HG02623 (cell line): ENCODE measurements around the gene TBC1D22A.

Source experiments
- ATAC-seq: cut with Tn5 transposase; IDR thresholded peaks from one replicate; pipeline ENCODE4 v1.9.1; 2021; ENCODE audit warnings: moderate library complexity; ENCODE audit not compliant: unreplicated experiment

The TBC1D22A gene

DNA sequence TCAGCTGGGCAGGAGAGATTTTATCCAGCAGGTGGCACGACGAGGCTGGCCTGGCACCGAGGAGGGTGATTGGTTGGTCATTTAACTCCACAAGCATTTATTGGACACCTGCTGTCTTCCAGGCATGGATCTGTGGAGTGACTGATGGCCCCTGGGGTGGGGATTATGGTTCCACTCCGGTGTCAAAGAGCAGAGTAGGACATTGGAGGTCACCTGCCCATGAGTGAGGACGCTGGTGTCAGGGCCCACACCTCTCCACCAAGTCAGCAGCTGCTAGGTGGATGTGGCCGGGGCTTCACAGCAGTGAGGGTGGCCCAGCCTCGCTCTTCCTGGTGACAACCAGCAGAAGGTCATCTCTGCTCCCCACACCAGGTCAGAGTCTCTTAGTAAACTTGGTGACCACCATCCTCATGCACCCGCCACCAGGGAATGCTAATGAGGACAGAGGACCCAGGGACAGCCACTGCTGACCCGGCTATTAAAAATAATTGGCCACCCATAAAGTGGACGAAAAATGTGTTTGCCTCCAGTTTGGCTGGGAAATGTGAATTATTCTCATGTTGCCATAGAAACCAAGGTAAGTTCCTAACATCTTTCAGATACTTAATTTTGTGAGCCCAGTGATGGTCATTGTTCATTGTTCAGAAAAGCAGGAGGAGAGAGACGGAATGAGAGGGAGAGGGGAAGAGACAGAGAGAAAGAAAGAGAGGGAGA, 428.7 kb downstream of the TBC1D22A start:
- ATAC-seq = no peak

DNA sequence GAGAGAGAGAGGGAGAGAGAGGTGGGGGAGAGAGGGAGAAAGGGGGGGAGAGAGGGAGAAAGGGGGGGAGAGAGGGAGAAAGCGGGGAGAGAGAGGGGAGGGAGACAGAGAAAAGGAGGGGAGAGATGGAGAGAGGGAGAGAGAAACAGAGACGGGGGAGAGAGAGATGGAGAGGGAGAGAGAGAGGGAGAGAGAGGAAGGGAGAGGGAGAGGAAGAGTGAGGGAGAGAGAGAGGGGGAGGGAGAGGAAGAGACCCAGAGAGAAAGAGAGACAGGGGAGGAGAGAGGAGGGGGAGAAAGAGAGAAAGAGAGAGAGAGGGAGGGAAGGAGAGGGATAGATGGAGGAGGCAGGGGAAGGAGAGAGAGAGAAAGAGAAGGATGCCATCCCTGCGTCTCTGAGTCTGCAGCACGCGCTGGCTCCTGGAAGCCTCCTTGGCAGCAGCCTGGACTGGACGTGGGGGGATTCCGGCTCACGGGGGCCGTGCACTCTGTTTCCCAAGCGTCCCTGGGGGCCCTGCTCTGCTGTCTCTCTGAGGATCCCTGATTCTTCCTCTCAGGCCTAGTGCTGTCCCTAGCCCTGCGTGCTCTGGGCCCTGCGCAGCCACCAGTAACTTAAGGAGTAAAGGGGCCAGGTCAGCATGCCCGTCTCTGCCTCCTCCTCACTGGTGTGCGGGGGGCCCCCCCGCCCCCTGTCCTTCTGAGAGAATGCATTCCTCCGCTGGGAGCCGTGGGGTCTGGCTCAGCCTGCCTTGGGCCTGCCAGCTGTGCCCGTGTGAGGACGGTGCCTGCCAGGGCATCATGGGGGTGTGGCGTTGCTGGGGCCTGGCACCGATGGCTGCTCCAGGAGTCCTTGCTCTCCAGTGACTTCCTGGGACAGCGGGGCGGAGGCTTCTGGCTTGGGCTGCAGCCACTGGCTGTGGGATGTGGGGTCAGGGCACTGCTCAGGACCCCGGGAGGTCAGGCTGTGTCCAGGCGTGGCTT, 429.5 kb downstream of the TBC1D22A start:
- no peak for ATAC-seq

DNA sequence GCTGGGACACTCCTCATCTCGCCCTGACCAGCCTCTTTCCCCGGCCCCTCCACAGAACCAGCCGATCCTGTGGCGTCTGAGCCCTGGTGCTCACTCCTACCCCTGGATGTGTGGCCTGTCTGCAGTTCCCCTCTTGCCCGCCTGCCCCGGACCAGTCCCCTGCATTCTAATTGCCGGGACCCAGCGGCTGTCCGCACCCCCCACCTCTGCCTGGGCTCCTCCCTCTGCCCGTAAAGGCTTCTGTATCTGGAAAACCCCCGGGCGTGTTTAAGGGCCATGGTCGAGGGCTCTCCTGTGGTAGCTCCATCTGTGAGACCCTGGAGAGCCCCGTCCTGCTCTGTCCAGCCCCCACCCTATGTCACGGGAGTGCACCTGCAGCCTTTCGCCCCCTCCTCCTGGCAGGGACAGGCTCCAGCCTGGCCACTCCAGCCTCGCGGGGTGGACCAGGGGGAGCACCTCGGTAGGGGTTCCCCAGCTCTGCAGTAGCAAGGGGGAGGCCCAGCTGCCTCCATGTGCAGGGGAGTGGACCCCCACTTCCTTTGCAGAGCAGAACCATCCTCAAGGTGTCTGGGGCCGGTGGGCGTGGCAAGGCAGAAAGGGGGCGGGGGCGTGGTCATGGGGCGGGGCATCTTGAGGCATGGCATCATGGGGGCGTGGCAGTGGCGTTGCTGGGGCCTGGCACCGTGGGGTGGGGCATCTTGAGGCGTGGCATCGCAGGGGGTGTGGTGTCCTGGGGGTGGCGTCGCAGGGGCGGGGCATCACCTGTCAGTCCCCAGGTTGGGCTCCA, 430.4 kb downstream of the TBC1D22A start:
- ATAC-seq = no peak

DNA sequence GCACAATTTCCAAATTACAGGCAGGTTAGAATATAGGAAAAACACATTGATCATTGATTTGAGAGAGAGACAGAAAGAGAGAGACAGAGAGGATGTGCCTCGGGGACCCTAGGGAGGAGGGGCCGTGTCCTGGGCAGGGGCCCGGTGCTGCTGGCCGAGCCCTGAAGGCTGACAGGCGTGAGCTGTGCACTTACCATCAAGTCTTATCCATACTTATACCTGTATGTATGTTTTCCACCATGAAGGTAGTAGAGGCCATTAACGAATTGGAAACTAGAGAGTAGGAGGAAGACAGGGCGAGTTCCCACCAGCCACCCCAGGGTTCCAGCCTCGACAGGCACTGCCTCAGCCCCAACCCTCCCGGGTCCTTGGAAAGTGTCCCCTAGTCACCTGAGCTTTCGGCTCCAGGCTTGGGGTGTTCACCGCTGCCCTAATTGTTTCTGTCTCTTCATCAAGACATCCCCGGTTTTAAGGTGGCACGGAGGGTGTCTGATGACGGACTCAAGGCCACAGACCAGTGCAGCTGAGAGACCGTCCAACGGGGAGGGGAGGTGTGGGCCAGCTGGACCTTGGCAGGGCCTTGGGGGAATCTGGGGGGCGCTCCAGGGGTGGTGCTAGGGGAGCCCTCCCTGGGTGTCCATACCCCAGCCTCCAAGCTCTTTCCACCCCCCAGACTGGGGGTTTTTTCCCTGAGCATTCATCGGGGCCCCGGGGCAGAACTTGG, 431.3 kb downstream of the TBC1D22A start:
- ATAC-seq = no peak

DNA sequence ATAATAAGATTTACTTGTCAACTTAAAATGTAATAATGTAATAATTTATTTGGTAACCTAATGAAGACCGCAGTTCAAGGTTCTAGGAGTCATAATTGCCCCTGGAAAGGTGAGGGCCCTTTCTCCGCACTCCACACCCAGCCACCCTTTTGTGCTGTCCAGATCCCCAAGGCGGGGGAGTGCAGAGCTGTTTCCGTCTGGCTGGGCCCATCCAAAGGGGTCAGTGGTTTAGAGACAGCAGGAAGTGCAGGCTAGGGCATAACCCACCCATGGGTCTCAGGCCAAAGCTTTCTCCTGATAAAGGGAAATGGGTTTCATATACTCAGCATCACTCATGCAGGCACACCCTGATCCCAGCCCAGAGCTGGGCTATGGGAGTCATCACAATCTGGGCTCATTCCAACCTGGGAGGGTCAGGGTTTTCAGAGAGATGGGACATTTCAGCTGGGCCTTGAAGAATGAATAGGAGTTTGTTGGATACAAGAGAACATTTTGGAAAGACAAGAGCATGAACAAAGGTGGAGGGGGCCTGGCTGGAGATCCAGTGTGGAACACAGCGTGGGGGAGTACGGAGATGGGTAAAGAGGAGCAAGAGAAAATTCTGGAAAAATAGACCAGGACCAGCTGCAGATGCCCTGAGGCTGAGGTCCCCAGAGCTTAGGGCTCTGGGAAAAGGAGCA, 432.2 kb downstream of the TBC1D22A start:
- ATAC-seq = no peak

DNA sequence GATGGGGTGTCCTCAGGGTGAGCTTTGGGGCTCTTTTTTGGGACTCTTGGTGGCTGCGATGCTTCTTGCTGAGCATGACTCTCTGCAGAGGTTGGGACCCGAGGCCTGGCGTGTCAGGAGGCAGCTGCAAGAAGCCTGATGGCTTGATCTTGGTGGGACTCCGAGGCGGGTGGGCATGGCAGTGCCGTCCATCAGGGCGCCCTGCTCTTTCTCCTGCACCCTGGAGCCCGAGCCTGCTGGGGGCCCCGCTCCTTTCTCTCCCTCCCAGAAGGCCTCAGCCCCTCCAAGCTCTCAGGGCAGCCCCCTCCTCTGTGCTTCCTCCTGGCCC, 432.7 kb downstream of the TBC1D22A start:
- ATAC-seq = no peak

DNA sequence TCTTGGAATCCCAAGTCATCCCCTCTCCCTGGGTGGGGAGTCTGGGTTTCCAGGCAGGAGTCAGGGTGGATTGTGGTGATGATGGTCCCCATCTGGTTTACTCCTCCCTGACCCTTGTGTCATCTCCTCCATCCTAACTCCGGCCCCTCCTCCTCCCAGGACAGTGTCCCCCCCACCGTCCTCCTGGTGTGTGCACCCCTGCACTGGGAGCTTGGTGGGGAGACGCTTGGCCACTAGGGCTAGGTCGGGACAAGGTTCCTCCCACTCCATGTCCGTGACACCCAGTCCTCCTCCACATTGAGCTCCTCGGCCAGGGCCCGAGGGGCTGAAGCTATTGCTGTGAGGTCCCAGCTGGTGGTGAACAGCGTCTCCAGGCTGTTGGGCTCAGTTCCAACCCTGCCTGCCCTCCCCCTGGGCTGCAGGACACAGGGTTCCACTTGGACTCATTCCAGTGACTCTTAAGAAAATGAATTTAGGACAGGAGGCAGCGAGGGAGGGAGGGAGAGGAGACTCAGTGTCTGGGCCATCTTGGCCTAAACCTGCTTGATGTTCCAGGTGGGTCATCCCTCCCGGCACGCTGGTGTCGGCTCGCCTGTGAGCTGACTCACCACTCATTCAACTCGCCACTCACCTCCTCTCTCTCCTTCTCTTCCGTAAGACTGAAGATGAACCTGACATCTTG, 433.2 kb downstream of the TBC1D22A start:
- no peak for ATAC-seq

DNA sequence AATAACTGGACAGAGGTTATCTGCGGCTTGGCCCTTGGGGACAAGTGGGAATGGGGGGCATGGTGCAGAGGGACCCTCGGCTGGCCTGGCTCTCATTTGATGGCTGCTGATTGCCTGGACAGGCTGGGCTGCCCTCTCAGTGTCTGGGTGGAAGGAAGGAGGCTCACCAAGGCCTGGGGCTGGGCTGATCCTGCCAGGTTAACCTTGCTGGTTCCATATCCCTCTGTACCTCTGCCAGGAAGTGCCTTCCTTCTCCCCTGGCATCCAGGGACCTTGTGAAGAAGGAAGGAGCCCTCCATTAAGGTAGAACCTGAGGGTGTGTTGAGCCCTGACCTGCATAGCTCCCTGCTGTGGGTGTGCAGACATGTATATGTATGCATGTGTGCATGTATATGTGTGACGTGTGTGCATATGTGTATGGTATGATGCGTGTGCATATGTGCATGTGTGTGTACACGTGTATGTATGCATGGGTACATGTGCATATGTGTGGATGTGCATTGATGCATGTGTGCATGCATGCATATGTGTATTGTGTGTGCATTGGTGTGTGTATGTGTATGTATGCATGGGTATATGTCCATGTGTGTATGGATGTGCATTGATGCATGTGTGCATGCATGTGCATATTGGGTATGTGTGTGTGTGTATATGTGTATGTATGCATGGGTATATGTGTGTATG, 433.9 kb downstream of the TBC1D22A start:
- no peak for ATAC-seq

DNA sequence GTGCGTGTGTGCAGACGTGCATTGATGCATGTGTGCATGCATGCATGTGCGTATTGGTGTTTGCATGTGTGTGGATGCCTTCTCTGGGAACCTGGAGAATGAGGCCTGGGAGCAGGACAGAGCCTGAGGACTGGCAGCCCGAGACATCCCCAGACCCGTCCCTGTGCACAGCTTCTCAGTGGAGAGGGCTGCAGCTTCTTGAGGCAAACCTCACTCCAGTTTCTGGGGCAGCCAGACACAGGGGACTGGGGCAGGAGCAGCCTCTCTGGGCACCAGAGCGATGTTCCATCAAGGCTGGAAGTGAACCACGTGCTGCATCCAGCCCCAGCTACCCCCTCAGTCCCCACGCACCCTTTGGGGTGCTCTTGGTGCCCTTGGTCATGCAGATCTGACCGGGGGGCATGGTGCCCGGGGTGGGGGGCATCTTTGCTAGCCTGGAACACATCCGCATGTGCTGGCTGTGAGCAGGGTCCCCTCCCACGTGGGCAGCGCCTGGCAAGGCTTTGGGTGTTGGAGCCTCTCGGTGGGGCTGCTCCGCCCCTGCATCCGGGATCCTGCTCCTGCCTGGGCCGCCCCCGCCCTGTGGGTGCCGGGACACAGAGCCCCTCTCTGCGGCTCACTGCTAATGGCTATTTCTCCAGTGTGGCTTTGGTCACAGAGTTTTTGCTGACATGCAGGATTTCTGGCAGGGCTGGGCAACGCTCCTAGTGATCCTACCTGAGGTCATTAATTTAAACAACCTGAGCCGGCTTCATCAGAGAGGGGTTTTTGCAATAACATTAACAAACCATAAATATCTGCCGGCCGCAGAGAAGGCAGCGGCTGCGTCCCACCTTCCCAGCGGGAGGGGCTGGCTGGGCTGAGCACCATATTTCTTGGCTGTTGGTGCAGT, 434.7 kb downstream of the TBC1D22A start:
- ATAC-seq = no peak

DNA sequence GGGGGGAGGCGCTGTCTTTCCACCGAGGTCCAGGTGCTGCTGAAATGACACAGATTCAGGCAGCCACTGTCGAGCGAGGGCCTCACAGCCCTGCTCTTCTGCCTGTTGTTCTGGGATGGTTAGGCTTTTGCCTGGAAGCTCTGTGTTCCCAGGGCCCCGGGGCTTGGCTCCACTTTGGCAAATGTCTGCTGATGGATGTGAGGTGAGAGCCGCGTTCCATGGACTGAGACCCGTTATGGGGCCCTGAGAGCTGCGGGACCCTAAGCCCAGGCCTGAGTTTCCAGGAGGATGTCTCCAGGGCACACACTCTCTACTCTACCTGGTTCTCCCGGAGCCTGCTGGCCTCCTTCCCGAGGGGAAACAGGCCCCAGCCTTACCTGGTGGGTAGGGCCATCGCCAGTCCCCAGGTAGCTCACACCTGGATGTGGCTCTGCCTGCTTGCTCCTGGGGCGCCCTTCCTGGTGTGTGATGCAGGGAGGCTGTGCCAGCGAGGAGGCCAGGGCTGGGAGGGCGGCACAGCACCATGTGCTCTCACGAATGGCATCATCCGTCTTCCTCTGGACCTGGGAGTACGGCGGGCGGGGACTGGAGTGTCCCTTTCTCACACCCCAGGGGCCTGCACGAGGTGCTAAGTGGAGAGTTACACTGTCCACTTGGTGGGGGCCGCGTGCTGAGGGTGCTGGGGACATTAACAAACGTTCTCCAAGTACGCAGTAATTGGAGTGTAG, 435.5 kb downstream of the TBC1D22A start:
- no peak for ATAC-seq

DNA sequence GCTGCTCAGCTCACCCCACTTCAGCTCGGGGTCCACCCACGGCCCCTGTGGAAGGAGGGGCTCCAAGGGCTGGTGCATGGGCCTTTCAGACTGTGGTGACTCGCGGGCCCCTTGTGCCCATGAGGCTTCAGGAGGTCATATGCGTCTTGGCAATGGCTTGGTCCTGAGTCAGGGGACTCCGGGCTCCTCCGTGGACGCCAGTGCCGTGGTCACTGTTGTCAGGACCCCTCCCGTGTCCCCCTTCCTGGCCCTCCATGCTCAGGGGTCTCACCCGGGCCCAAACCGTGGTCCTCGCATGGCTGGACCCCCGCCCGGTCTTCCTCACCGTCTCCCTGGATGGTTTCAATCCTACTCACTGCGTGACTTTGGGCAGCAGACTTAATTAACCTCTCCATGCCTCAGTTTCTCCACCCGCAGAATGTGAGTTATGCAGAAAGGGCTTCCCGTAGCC, 436.4 kb downstream of the TBC1D22A start:
- ATAC-seq = no peak

DNA sequence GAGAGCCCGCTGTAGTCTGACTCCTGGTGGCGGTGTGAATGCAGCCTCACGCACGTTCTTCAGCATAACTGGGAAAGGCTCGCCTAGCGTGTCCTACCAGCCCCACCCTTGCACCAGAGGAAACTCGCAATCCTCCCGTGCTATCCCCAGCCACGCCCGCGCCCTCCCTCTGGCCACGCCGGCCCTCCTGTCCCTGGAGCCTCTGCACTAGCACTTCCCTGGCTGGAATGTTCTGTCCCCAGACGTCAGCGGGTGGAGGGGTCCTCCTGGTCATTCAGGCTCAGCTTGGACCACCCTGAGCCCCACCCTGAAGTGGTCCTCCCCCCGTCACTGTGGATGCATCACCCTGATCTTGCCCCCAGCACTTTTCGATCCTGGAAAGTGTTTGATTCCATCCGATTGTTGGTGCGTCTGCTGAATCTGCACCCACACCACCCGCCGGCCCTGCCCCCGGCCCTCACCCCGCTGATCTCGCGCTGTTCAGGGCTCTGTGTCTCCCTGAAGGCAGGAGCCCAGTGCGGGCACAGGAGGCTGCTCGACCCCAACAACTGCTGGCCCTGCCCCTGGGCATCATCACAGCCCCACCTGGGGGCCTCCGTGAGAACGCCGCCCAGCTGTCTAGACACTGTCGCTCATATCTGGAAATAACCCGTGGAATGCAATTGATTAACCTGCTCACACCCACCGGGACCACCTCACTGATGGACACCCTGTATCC, 437.0 kb downstream of the TBC1D22A start:
- ATAC-seq = no peak

DNA sequence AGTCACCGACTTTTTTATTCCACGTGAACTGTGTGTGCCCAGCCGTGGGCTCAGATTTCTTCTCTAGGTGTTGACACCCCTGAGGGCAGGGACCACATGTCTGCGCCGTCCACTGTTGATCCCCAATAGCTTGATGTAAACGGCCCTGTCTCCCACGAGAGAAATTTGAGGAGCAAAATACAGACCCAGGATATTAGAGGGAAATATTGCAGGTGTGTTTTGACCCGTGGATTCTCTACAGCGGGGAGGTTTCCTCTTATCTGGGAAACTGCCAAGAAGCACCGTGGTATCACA, 437.5 kb downstream of the TBC1D22A start:
- no peak for ATAC-seq

DNA sequence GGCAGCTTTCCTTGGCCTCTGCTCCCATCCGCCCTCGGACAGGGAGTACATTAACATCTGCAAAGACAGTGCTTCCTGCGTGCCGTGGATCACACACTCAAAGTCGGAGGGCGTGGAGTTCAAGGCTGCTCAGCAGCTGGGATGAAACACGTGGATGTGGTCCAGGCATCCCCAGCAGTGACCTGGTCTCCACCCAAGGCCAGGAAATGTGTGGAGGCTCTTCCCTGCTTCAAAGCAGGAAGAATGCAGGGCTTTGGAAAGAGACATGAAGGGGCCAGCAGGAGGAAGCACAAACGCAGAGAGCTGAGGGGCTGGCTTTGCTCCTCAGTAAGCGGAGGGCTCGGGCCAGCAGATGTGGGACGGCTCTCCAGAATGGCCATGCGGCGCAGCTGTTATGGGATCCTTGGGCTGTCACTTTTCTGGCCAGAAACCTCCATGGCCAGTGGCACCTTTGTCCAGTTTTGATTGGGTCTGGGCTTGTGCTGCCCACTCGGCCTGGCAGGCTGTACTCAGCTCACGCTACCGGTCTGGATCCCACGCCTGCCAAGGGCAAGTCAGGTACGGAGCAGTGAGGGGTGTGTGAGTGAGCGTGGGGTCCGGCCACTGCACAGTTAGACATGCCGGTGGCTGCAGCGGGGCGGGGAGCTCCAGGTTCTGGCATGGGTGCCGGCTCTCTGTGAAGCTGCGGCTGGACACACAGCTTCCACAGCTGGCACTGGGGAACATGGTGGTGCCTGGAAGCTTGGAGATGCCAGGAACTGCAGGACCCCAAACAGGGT, 438.0 kb downstream of the TBC1D22A start:
- no peak for ATAC-seq

DNA sequence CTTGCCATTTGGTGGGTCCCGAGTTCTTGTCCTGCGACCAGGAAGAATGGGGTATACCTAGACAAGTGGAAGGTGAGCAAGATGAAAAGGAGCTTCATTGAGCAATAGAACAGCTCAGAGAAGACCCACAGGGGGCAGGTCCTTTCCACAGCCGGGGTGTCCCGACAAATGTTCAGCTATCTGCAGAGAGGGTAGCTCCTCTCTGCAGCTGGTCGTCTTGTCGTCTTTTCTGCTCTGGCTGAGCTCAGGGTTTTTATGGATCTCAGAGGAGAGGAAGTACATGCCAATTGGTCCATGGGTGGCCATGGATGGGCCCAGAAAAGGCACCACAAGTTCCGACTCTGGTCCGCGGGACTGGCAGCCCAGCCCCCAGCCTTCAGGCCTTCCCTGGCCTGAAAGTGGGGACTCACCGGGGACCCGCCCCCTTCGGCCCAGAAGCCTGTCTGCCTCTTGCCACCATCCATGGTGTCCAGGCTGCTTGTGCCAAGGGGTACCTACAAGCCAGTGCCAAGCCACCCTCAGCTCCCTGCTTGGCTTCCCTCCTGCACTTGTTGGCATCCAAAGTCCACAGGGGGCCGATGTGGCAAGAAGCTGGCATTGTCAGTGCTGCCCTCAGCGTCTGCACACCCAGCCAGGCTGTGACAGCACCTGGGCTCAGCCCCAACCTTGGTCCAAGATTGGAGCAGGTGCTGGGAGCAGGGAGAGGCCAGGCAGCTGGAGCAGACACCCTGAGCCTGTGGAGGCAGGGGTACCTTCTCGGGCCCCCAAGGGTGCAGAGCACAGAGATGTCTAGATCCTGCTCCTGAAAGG, 438.9 kb downstream of the TBC1D22A start:
- ATAC-seq = no peak
